SK-N-SH treated with all-trans-retinoic acid at 6 μM for 48 hours (cell line): ENCODE measurements around the gene TTLL6.

Experiments
- ATAC-seq: fragments of 200-7000 bp; cut with Tn5 transposase; 3 replicates; pipeline ENCODE4 v1.9.1; 2020; ENCODE audit warnings: mild to moderate bottlenecking, moderate library complexity
- ARNTL ChIP-seq: fragments of 450-650 bp; formaldehyde crosslinking; IDR thresholded peaks from 2 replicates; pipeline ENCODE4 v1.5.0; 2020; ENCODE audit warnings: low read depth, mild to moderate bottlenecking, moderate library complexity, borderline replicate concordance
- BACH2 ChIP-seq: fragments of 250-450 bp; sonication (Bioruptor Pico); IDR thresholded peaks from 2 replicates; pipeline ENCODE4 v1.9.0; 2021; ENCODE audit warnings: mild to moderate bottlenecking, borderline replicate concordance
- CREB5 ChIP-seq: fragments of 250-450 bp; sonication (Bioruptor Pico); IDR thresholded peaks from 2 replicates; pipeline ENCODE4 v1.5.1; 2020; ENCODE audit warnings: low read depth, mild to moderate bottlenecking, moderate library complexity
- CSDC2 ChIP-seq: fragments of 250-450 bp; sonication (Bioruptor Pico); IDR thresholded peaks from 2 replicates; pipeline ENCODE4 v1.5.0; 2020; ENCODE audit warnings: mild to moderate bottlenecking, moderate library complexity
- ESRRG ChIP-seq: fragments of 250-450 bp; sonication (Bioruptor Pico); IDR thresholded peaks from 2 replicates; pipeline ENCODE4 v1.6.1; 2021; ENCODE audit warnings: mild to moderate bottlenecking
- GLIS3 ChIP-seq: fragments of 250-450 bp; sonication (Bioruptor Pico); IDR thresholded peaks from 2 replicates; pipeline ENCODE4 v1.5.0; 2020; ENCODE audit warnings: mild to moderate bottlenecking, moderate library complexity
- ISL1 ChIP-seq: fragments of 250-450 bp; sonication (Bioruptor Pico); IDR thresholded peaks from 2 replicates; pipeline ENCODE4 v2.1.2; 2022; ENCODE audit warnings: mild to moderate bottlenecking, moderate library complexity
- OSR1 ChIP-seq: fragments of 250-450 bp; sonication (Bioruptor Pico); IDR thresholded peaks from 2 replicates; pipeline ENCODE4 v1.8.0; 2022; ENCODE audit warnings: moderate library complexity, mild to moderate bottlenecking, inconsistent platforms
- PPARA ChIP-seq: fragments of 250-450 bp; sonication (Bioruptor Pico); IDR thresholded peaks from 2 replicates; pipeline ENCODE4 v1.5.0; 2020; ENCODE audit warnings: mild to moderate bottlenecking, borderline replicate concordance
- RARB ChIP-seq: fragments of 250-450 bp; sonication (Bioruptor Pico); IDR thresholded peaks from 2 replicates; pipeline ENCODE4 v1.8.0; 2021; ENCODE audit warnings: mild to moderate bottlenecking, moderate library complexity
- SNAI2 ChIP-seq: fragments of 250-450 bp; sonication (Bioruptor Pico); IDR thresholded peaks from 2 replicates; pipeline ENCODE4 v1.5.0; 2020; ENCODE audit warnings: mild to moderate bottlenecking, moderate library complexity
- TCF4 ChIP-seq: fragments of 250-450 bp; sonication (Bioruptor Pico); IDR thresholded peaks from 2 replicates; pipeline ENCODE4 v1.8.0; 2021; ENCODE audit warnings: mild to moderate bottlenecking, moderate library complexity, borderline replicate concordance
- TOX ChIP-seq: fragments of 250-450 bp; sonication (Bioruptor Pico); IDR thresholded peaks from 2 replicates; pipeline ENCODE4 v1.8.0; 2021; ENCODE audit warnings: mild to moderate bottlenecking, moderate library complexity, borderline replicate concordance
- ZC3H10 ChIP-seq: fragments of 250-450 bp; sonication (Bioruptor Pico); IDR thresholded peaks from 2 replicates; pipeline ENCODE4 v1.5.1; 2021; ENCODE audit warnings: mild to moderate bottlenecking, moderate library complexity
- ZFP3 ChIP-seq: fragments of 250-450 bp; sonication (Bioruptor Pico); IDR thresholded peaks from 2 replicates; pipeline ENCODE4 v1.5.0; 2020; ENCODE audit warnings: mild to moderate bottlenecking, moderate library complexity
- ZFP30 ChIP-seq: fragments of 450-650 bp; formaldehyde crosslinking; IDR thresholded peaks from 2 replicates; pipeline ENCODE4 v1.5.0; 2022; ENCODE audit warnings: mild to moderate bottlenecking, moderate library complexity
- ZNF70 ChIP-seq: fragments of 450-650 bp; formaldehyde crosslinking; IDR thresholded peaks from 2 replicates; pipeline ENCODE4 v1.5.0; 2020; ENCODE audit warnings: mild to moderate bottlenecking, moderate library complexity
- ZNF8 ChIP-seq: fragments of 450-650 bp; formaldehyde crosslinking; IDR thresholded peaks from 2 replicates; pipeline ENCODE4 v1.5.0; 2020; ENCODE audit warnings: mild to moderate bottlenecking, moderate library complexity
- TF ChIP-seq, protein P1 (sequence below): fragments of 250-450 bp; sonication (Bioruptor Pico); IDR thresholded peaks from 2 replicates; pipeline ENCODE4 v1.5.1; 2021; ENCODE audit warnings: mild to moderate bottlenecking, moderate library complexity
- TF ChIP-seq, protein P2 (sequence below): fragments of 250-450 bp; sonication (Bioruptor Pico); IDR thresholded peaks from 2 replicates; pipeline ENCODE4 v1.5.0; 2020; ENCODE audit warnings: mild to moderate bottlenecking, moderate library complexity
- TF ChIP-seq, protein P3 (sequence below): fragments of 250-450 bp; sonication (Bioruptor Pico); IDR thresholded peaks from 2 replicates; pipeline ENCODE4 v1.8.0; 2021; ENCODE audit warnings: low read depth, mild to moderate bottlenecking, moderate library complexity, borderline replicate concordance
- TF ChIP-seq, protein P4 (sequence below): fragments of 250-450 bp; sonication (Bioruptor Pico); IDR thresholded peaks from 2 replicates; pipeline ENCODE4 v1.8.0; 2020; ENCODE audit warnings: mild to moderate bottlenecking, moderate library complexity, borderline replicate concordance

Gene TTLL6

GRCh38 chr17:48718761-48719641, 98.0 kb downstream of the TTLL6 start:
- TF ChIP-seq SNAI2 (CRISPR knock-in tag) (no peak), CSDC2 (no peak), ISL1 (no peak), ESRRG (CRISPR knock-in tag) (no peak), TOX (CRISPR knock-in tag) (no peak), CREB5 (CRISPR knock-in tag) (no peak), ZFP30 (CRISPR knock-in tag) (no peak), OSR1 (CRISPR knock-in tag) (no peak), ZNF8 (CRISPR knock-in tag) (no peak), ZC3H10 (CRISPR knock-in tag) (no peak), RARB (no peak), ZNF70 (CRISPR knock-in tag) (no peak)
- TF ChIP-seq, protein P1, sequence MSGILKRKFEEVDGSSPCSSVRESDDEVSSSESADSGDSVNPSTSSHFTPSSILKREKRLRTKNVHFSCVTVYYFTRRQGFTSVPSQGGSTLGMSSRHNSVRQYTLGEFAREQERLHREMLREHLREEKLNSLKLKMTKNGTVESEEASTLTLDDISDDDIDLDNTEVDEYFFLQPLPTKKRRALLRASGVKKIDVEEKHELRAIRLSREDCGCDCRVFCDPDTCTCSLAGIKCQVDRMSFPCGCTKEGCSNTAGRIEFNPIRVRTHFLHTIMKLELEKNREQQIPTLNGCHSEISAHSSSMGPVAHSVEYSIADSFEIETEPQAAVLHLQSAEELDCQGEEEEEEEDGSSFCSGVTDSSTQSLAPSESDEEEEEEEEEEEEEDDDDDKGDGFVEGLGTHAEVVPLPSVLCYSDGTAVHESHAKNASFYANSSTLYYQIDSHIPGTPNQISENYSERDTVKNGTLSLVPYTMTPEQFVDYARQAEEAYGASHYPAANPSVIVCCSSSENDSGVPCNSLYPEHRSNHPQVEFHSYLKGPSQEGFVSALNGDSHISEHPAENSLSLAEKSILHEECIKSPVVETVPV (CRISPR knock-in tag) = no peak
- TF ChIP-seq, protein P2, sequence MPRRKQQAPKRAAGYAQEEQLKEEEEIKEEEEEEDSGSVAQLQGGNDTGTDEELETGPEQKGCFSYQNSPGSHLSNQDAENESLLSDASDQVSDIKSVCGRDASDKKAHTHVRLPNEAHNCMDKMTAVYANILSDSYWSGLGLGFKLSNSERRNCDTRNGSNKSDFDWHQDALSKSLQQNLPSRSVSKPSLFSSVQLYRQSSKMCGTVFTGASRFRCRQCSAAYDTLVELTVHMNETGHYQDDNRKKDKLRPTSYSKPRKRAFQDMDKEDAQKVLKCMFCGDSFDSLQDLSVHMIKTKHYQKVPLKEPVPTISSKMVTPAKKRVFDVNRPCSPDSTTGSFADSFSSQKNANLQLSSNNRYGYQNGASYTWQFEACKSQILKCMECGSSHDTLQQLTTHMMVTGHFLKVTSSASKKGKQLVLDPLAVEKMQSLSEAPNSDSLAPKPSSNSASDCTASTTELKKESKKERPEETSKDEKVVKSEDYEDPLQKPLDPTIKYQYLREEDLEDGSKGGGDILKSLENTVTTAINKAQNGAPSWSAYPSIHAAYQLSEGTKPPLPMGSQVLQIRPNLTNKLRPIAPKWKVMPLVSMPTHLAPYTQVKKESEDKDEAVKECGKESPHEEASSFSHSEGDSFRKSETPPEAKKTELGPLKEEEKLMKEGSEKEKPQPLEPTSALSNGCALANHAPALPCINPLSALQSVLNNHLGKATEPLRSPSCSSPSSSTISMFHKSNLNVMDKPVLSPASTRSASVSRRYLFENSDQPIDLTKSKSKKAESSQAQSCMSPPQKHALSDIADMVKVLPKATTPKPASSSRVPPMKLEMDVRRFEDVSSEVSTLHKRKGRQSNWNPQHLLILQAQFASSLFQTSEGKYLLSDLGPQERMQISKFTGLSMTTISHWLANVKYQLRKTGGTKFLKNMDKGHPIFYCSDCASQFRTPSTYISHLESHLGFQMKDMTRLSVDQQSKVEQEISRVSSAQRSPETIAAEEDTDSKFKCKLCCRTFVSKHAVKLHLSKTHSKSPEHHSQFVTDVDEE (CRISPR knock-in tag) = no peak
- TF ChIP-seq, protein P3, sequence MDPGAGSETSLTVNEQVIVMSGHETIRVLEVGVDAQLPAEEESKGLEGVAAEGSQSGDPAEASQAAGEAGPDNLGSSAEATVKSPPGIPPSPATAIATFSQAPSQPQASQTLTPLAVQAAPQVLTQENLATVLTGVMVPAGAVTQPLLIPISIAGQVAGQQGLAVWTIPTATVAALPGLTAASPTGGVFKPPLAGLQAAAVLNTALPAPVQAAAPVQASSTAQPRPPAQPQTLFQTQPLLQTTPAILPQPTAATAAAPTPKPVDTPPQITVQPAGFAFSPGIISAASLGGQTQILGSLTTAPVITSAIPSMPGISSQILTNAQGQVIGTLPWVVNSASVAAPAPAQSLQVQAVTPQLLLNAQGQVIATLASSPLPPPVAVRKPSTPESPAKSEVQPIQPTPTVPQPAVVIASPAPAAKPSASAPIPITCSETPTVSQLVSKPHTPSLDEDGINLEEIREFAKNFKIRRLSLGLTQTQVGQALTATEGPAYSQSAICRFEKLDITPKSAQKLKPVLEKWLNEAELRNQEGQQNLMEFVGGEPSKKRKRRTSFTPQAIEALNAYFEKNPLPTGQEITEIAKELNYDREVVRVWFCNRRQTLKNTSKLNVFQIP (CRISPR knock-in tag) = no peak
- TF ChIP-seq, protein P4, sequence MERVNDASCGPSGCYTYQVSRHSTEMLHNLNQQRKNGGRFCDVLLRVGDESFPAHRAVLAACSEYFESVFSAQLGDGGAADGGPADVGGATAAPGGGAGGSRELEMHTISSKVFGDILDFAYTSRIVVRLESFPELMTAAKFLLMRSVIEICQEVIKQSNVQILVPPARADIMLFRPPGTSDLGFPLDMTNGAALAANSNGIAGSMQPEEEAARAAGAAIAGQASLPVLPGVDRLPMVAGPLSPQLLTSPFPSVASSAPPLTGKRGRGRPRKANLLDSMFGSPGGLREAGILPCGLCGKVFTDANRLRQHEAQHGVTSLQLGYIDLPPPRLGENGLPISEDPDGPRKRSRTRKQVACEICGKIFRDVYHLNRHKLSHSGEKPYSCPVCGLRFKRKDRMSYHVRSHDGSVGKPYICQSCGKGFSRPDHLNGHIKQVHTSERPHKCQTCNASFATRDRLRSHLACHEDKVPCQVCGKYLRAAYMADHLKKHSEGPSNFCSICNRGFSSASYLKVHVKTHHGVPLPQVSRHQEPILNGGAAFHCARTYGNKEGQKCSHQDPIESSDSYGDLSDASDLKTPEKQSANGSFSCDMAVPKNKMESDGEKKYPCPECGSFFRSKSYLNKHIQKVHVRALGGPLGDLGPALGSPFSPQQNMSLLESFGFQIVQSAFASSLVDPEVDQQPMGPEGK = no peak
- ATAC-seq = no peak

- TF ChIP-seq ZFP3 (CRISPR knock-in tag) (no peak), BACH2 (no peak), SNAI2 (CRISPR knock-in tag) (no peak), ISL1 (no peak), CSDC2 (no peak), ZNF70 (CRISPR knock-in tag) (no peak), GLIS3 (CRISPR knock-in tag) (no peak), TOX (CRISPR knock-in tag) (no peak), ARNTL (CRISPR knock-in tag) (no peak), OSR1 (CRISPR knock-in tag) (no peak), ZNF8 (CRISPR knock-in tag) (no peak), PPARA (CRISPR knock-in tag) (no peak), ZFP30 (CRISPR knock-in tag) (no peak), TCF4 (CRISPR knock-in tag) (no peak), RARB (no peak), ESRRG (CRISPR knock-in tag) (no peak)
- TF ChIP-seq, protein P1 (CRISPR knock-in tag) = no peak
- TF ChIP-seq, protein P4 = no peak
- TF ChIP-seq, all 23 proteins: peak for 0
- ATAC-seq = no peak
Measured at GRCh38 chr17:48718227-48718760, 98.7 kb downstream of the TTLL6 start.
